ENCODE results near the gene ATP6V1A. TPM values are rescaled to one million over a fixed set of nuclear protein-coding genes. Genes with fewer than 3 reads are reported as not detected.
A peak's percentile ranks its signal among the peaks of the same experiment; 100 is the strongest.

ATP6V1A gene
- total and polyA plus RNA-seq, 2 of the 13 experiments (the other 11 are each of a cell fraction or from before 2014, with no cell fraction given), result 23.4 to 95.1 TPM

DNA sequence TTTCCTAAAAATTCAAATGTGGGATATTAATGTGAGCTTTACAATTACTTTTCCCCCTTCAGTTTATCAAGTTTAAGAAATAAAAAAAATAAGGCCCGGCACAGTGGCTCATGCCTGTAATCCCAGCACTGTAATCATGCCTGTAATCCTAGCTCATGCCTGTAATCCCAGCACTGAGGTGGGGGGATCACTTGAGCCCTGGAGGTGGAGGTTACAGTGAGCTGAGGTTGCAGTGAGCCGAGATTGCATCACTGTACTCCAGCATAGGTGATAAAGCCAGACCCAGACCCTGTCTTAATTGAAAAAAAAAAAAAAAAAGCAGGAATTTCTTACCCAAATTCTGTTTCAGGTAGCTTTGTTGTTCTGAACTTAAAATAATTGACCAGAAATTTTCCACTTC is 17.9 kb downstream of the ATP6V1A start:
- no peak overlapping the region for H3K9ac ChIP-seq (ENCODE audit: insufficient read depth, low read depth, low read length)
- H3K4me3 ChIP-seq (replicated peaks in 1 of 3; ENCODE audit: insufficient read depth in 1 of 3, low read depth in 2 of 3, low read length in 3 of 3), result no peak overlapping the region
- H3K4me2 ChIP-seq (ENCODE audit: low read depth, low read length), result no peak overlapping the region
- FAIRE-seq (no peak), DNase-seq (ENCODE audit: low spot score) (no peak), ATAC-seq (no peak)
- TF ChIP-seq, protein P1, sequence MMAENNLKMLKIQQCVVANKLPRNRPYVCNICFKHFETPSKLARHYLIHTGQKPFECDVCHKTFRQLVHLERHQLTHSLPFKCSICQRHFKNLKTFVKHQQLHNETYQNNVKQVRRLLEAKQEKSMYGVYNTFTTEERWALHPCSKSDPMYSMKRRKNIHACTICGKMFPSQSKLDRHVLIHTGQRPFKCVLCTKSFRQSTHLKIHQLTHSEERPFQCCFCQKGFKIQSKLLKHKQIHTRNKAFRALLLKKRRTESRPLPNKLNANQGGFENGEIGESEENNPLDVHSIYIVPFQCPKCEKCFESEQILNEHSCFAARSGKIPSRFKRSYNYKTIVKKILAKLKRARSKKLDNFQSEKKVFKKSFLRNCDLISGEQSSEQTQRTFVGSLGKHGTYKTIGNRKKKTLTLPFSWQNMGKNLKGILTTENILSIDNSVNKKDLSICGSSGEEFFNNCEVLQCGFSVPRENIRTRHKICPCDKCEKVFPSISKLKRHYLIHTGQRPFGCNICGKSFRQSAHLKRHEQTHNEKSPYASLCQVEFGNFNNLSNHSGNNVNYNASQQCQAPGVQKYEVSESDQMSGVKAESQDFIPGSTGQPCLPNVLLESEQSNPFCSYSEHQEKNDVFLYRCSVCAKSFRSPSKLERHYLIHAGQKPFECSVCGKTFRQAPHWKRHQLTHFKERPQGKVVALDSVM (CRISPR knock-in tag; IDR thresholded peaks at IDR 0.05), result no peak
- TF ChIP-seq ZNF441 (CRISPR knock-in tag; IDR thresholded peaks at IDR 0.05; ENCODE audit: borderline replicate concordance), result no peak
- TF ChIP-seq, protein P2, sequence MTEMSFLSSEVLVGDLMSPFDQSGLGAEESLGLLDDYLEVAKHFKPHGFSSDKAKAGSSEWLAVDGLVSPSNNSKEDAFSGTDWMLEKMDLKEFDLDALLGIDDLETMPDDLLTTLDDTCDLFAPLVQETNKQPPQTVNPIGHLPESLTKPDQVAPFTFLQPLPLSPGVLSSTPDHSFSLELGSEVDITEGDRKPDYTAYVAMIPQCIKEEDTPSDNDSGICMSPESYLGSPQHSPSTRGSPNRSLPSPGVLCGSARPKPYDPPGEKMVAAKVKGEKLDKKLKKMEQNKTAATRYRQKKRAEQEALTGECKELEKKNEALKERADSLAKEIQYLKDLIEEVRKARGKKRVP (CRISPR knock-in tag; IDR thresholded peaks at IDR 0.05), result peak in 1 of 2 experiments; percentile 51; a peak in 2 of 4 replicates
- 86% methylated on average over 2 of the region's 2 CpGs for WGBS (ENCODE audit: low lambda C conversion rate)
- H3K79me2 ChIP-seq (ENCODE audit: insufficient read depth, low read length), result peaks cover 2% of the 10 kb centered on the region
- ChIA-PET POLR2A (interaction anchor here (0.8 to 1.2 kb wide), 2 partner anchors 18 to 68 kb away, joined by 3 read pairs; partner anchors contain the start of genes ATP6V1A and USF3), CTCF (ENCODE audit: low intra/inter-chr PET ratio, low total read pairs) (no interaction called here)
- H3K27me3 ChIP-seq (ENCODE audit: control insufficient read depth in 1 of 2, insufficient read depth in 2 of 2, low read length in 2 of 2), result no peaks in the 10 kb centered on the region
- H3K27ac ChIP-seq (ENCODE audit: extremely low read length, insufficient read depth, low read length), result no peak overlapping the region
- peaks cover 7% of the 10 kb centered on the region for H3K4me1 ChIP-seq (ENCODE audit: insufficient read depth, low read length)
- no peaks in the 10 kb centered on the region for H4K20me1 ChIP-seq (ENCODE audit: insufficient read depth, low read length)
- no TSS peak for BruUV-seq (replicated peaks)
- intact Hi-C loops (cut with micrococcal nuclease; ENCODE audit: unreplicated experiment), result no loop called here
- H3K9me3 ChIP-seq (ENCODE audit: low read length), result no peaks in the 10 kb centered on the region
- H3K36me3 ChIP-seq (replicated peaks in 1 of 2; ENCODE audit: control insufficient read depth in 1 of 2, insufficient read depth in 2 of 2, low read length in 2 of 2), result 0 out of 5 replicates have a peak, but pooled peaks cover 0 to 3% of the 10 kb centered on the region in 2 experiments
- H2AFZ ChIP-seq (ENCODE audit: low read length), result no peak overlapping the region
- in situ Hi-C loops (cut with HindIII; ENCODE audit: extremely low pct_ligation_motif_present, low pct_unique_long_range_greater_than_20kb), result no loop called here

DNA sequence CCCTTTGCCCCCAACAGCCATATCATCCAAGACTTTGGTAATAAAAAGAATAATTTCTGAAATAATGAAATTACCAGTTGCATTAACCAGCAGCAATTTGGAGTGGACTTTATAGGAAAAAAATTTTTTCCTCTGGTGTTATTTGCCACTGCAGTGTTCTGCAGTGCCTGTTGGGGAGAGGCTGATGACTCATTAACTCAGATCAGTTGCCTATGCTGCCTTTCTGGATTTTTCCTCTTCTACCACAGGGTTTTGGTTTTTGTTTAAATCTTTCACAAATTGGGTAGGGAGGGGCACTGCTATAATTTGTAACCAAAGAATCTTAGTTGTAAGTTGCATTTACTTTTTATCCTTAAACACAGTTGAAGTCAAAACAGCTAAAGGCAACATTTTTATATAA is 22.7 kb downstream of the ATP6V1A start:
- H3K27me3 ChIP-seq (ENCODE audit: control insufficient read depth in 1 of 2, insufficient read depth in 2 of 2, low read length in 2 of 2), result no peaks in the 10 kb centered on the region
- no peaks in the 10 kb centered on the region for H3K9me3 ChIP-seq (ENCODE audit: low read length)
- DNase-seq (ENCODE audit: low spot score) (peak; percentile 13), FAIRE-seq (no peak), ATAC-seq (peak; percentile 77)
- H3K4me1 ChIP-seq (ENCODE audit: insufficient read depth, low read length), result peaks cover 15% of the 10 kb centered on the region
- BruUV-seq (replicated peaks), result TSS peak; percentile 14
- 0 out of 5 replicates have a peak, but pooled peaks cover 0 to 3% of the 10 kb centered on the region in 2 experiments for H3K36me3 ChIP-seq (replicated peaks in 1 of 2; ENCODE audit: control insufficient read depth in 1 of 2, insufficient read depth in 2 of 2, low read length in 2 of 2)
- intact Hi-C loops (cut with micrococcal nuclease; ENCODE audit: unreplicated experiment), result no loop called here
- H3K79me2 ChIP-seq (ENCODE audit: insufficient read depth, low read length), result peaks cover 3% of the 10 kb centered on the region
- no peaks in the 10 kb centered on the region for H4K20me1 ChIP-seq (ENCODE audit: insufficient read depth, low read length)
- no peak overlapping the region for H3K27ac ChIP-seq (ENCODE audit: extremely low read length, insufficient read depth, low read length)
- TF ChIP-seq FOSL2 (CRISPR knock-in tag; IDR thresholded peaks at IDR 0.05), result peak; percentile 84
- TF ChIP-seq, protein P3, sequence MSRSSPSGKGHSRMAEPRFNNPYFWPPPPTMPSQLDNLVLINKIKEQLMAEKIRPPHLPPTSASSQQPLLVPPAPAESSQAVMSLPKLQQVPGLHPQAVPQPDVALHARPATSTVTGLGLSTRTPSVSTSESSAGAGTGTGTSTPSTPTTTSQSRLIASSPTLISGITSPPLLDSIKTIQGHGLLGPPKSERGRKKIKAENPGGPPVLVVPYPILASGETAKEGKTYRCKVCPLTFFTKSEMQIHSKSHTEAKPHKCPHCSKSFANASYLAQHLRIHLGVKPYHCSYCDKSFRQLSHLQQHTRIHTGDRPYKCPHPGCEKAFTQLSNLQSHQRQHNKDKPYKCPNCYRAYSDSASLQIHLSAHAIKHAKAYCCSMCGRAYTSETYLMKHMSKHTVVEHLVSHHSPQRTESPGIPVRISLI (CRISPR knock-in tag; IDR thresholded peaks at IDR 0.05; ENCODE audit: borderline replicate concordance), result no peak
- POLR2A ChIA-PET, result interaction anchor here (1.3 kb wide), 1 partner anchor 24 kb away, joined by 3 read pairs; no protein-coding TSS in a partner anchor
- no peak overlapping the region for H3K4me3 ChIP-seq (replicated peaks in 1 of 3; ENCODE audit: insufficient read depth in 1 of 3, low read depth in 2 of 3, low read length in 3 of 3)
- H3K4me2 ChIP-seq (ENCODE audit: low read depth, low read length), result no peak overlapping the region
- H3K9ac ChIP-seq (ENCODE audit: insufficient read depth, low read depth, low read length), result no peak overlapping the region
- no peak overlapping the region for H2AFZ ChIP-seq (ENCODE audit: low read length)
- in situ Hi-C loops (cut with HindIII; ENCODE audit: extremely low pct_ligation_motif_present, low pct_unique_long_range_greater_than_20kb), result no loop called here
- CTCF ChIA-PET (ENCODE audit: low intra/inter-chr PET ratio, low total read pairs), result interaction anchor here (0.6 kb wide), 1 partner anchor 33 kb away, joined by 3 read pairs; no protein-coding TSS in a partner anchor
